ENCODE results near the gene FTH1.
"Not testable (repeated sequence)": the region's sequence is repeated elsewhere in the genome, so short reads cannot be mapped to it uniquely, and the experiment has no call there.

The FTH1 gene

DNA sequence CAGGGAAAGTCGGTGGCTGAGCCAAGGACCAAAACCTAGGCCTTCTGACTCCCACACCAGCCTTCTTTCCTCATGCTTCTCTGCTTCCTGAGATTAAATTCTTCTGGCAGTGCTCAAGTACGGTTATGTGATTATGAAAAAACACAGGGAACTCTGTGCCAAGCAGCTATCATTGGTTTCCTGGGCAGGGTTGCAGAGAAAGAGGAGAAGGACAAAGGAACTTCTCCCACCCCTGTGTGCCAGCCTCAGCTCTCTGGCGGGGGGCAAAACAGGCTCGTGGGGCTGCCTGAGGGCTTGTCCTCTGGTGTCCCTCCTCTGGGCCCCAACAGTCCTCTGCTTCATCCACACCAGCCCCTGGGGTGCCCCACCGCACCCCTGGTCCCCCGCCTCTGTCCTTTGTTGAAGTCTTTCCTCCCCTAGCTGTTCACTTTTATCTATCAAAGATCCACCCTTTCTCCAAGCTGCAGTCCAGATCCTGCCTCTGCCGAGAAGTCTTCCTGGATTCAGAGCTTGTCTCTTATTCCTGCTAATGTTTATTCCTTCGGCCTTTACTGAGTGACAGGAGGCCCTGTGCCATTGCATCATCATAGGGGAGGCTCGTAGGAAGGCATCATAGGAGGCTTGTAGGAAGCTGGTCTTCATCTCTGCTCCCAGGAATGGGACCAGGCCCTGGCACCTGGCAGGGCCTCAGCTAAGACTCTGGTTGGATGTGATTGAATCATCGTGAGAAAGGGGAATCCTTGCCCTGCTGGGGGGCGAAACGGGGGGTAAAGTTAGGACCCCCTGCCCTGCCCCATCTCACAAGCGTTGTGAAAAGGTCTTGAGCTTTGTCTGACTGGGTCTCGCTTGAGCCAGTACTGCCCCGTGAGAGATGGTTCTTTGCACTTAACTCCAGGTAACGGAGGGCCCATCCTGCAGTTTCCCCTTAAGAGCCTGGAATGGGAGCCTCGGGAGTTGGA lies 11.5 kb upstream of the FTH1 start:
- no peak for DNase-seq

DNA sequence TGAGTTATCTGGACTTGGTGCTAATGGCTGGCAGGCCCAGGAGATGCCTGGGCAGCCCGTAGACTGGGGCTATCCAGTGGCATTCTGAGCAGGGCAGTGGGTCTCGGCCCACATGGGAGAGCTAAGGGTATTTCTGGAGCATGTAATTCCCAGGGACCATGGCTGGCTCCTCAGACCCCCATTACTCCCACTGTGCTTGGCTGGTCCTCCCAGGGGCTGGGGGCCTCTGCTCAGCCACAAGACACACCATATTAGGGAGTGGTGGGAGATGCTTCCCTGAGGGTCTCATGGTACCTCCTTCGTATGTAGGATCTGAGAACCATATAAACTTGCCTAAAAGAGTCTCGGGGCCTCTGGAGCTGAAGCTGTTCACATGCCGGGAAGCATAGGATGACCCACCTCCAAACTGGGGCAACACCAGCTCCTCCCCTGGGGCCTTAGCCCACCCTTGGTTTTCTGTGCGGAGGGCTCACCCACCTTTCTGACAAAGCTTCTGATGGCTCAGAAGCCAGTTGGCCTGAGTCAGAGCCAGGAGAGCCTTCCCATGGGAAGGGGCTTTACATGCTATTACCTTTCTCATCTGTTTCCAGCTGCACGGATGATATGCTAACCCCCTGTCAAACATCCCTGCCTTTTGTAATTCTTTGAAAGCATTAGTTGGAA lies 9.5 kb upstream of the FTH1 start:
- DNase-seq, result no peak

DNA sequence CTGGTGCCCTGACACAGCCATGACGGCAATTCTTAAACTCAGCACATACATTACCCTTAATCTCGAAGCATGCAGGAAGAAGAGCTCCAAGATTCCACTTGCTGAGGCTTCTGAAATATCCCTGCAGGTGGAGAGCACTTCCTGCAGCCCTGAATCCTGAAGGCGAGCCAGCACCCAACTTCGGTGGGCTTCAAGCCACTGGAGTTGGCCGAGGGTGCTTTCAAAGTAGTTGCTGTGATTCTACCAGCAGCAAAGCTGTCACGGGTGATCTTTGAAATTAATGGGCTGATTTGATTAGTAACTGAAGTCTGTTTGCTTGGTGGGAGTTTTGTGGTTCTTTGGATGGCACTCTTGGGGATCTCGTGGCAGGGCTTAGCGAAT lies 9.0 kb upstream of the FTH1 start:
- DNase-seq, result no peak

DNA sequence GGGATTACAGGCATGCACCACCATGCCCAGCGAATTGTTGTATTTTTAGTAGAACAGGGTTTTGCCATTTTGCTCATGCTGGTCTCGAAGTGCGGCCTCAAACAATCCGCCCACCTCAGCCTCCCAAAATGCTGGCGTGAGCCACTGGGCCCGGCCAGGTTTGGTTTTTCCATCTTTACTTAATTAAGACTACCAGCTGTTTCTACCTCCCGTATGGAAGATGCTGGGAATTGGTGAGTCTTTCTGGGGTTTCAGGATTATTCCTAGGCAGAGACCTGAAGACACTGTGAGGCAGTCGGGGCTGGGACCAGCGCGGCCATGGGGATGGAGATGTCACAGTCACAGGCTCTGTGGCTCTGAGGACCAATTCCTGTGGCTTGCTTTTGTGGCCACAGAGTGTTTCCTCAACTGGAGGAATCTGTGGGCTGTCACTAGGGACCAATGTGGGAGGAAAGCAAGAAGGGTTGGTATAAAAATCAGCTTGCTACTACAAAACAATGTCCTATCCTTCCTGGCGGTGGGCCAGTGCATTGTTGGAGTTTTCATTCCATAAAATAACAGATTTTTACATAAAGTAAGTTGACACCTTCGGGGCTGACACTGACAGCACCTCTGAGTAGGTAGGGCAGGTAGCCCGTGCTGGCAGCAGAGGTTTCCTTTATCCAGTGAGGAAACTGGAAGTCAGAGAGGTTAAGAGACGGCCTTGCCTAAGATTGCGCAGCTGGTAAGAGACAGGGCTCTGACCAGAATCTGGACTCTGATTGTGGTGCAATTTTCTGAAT lies 8.4 kb upstream of the FTH1 start:
- no peak for DNase-seq

DNA sequence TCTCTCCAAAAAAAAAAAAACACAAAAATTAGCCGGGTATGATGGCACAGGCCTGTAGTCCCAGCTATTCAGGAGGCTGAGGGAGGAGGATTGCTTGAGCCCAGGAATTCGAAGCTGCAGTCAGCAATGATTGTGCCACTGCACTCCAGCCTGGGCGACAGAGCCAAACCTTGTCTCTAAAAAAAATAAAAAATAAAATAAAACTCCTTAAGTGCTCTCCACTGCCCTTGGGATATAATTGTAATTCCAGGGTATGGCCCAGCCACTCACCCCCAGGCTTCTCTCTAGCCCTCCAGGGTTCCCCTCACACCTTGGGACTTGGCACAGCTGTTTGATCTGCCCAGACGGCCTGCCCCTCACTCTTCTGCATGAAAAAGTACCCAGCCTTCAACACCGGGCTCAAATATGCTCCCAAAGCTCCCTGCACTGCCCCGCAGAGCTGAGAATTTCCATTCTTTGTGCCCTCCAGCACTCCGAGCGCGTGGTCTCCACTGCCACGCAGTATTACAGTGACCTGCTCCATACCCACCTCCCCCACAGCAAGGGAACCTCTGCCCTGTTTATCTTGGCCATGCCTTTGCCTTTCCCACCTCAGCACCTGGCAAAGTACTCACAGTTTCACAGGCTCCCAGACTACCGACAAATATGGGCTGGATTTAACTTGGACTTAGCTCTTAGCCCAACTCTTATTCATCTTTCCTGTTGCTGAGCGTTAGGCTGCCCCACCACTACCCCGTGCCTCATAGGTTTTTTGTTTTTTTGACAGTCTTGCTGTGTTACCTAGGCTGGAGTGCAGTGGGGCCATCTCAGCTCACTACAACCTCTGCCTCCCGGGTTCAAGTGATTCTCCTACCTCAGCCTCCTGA lies 7.6 kb upstream of the FTH1 start:
- DNase-seq, result no peak

DNA sequence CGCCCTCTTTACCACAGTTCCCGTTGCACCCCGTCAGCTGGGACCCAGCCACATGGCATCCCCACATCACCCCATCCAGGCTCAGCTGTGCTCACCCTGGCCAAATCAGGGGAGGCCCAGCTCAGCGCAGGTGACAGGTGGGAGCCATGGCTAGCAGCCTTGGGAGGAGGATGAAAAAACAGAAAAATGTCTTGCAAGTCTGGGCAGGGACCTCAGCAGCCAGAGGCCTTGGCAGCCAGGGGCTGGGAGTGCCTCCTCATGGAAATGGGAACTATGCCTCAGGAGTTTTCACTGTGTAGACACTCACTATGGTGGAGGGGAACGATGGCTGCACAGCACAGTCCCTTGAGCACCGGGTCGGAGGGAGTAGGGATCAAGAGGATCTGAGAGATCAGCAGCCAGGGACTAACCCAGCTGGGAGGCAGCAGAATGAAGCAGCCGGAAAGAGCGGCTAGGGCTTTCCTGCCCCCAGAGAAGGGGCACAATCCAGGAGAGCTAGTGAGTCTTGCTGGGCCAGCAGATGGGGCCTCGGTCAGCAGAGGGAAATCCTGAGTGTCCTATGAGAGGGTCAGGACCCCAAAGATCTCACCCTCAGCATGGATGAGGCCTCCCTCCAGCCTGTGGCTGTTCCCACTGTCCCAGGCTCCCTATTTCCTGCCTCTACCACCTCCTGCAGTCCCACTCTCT lies 6.2 kb upstream of the FTH1 start:
- no peak for DNase-seq

DNA sequence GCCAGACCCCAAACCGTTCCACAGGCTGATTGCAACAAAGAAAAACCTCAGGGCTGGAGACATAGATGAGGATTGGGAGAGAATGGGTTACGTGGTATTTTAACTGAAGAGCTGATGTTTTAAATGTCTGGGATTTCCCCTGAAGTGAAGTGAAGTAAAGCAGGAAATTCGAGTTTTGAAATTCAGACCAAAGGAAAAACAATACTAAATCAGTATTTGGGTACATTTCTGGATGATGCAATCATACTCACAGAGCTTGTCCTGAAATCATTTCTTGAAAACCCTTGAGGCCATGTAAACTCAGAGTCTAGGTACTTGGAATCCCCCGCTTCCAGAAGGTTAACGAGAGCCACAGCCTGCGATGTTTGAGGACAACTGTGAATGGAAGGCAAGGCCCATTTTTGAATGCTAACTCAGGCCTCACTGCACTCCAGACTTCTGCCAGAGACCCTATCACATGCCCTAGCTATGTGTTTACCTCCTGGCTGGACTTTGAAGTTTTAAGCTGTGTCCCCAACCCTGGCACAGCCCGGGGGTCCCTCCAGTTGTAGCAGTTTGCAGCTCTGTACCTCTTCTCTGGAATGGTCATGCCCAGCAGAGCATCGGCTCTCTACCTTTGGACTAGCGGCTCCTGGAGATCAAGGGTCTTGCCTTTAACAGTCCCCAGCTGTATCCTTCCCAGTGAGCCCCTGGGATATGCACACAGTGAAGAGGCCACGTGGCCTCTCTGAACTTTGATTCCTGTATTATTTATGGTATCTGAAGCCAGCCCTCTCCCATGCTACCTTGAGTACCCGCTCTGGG lies 5.4 kb upstream of the FTH1 start:
- no peak for DNase-seq

DNA sequence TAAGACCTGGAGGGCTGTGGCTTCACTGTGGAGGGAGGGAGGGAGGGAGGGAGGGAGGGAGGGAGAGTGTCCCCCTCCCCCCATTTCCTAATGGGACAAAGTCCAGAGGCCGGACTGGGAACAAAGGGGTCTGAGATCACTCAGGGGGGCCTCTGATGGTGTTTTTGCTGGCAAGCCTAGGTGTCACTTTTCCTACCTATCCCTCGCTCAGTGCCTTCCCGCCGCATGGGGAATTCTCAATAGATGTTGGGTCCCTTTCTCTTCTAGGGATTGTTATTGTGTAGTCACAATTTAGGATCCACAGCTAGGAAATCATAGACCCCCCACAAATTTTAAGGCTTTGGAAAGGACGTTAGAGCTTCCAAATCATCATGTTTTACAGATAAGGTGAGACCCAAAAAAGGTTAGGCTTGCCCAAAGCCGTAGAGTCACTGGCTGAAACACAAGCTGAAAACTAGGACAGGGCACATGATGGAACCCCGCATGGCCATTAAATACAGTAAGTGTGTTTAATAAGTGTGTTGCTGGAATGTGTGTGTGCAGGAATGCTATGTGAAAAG lies 4.8 kb upstream of the FTH1 start:
- DNase-seq, result no peak

DNA sequence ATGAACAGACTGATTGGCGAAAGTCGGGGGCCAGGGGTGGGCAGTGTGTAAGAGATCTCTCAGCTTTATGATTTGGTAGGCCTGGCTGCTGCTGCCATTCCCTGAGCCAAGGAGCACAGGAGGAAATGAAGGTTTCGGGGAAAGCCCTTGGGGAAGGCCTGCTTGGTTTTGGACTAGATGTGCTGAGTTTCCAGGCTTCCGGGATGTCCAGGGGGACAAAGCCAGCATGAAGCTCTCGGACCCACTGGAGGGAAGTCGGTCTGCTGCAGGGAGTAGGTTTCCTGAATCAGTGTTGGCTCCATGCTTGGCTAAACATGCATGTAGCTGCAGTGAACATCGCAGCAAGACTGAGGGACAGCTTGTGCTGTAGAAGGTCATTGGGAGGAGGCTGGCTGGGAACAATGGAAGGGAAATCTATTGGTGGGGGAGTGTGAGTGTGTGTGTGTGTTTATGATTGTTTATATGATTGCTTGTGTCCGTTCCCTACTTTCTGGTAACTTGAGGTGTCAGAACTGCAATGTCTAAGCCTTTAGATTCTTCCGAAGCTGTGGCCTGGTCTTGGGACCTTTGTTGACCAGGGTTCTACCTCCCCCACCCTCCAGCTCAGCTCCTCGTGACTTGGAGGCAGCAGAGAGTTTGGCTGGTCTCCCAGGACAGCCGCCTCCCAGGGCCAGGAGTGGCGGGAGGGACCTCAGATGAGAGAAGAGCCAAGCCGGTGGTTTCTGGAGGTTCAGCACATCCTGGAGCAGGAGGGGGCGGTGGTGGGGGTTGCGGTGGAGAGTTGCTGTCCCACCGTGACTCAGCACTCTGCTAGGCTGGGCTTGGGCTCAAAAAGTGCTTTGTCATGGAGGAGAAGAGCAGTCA lies 4.0 kb upstream of the FTH1 start:
- peak; percentile 32 for DNase-seq

DNA sequence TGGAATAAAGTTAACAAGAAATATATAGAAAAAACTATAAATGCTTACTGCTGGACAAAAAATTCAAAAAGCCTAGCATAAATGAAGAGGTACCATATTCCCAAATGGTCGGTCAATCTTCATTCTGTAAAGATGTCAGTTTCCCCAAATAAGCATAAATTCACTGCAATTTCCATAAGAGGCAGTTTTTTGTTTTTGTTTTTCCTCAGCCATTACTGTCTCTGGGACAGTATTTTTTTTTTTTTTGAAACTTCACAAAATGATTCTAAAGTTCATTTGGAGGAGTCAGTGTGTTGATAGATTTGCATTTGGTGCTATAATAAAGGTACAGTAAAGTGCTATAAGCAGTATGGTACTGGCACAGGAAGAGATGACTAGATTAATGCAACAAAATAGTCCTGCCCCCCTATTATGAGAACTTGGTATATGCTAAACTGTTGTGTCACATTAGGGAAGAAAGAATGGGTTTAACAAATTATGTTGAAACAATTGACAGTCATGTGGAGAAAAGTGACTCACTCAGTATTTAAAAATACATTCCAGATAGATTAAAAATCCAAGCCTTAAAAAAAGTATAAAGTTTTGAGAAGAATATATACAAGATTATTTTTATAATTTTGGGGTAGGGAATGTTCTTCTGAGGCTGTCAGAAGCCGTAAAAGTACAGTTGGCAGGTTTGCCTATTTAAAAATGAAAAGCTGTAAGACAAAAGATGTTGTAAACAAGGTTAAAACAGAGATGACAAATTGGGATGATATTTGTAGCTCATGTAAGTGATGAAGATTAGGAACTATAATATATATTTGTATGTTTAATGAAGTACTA lies 2.6 kb upstream of the FTH1 start:
- no peak for DNase-seq

DNA sequence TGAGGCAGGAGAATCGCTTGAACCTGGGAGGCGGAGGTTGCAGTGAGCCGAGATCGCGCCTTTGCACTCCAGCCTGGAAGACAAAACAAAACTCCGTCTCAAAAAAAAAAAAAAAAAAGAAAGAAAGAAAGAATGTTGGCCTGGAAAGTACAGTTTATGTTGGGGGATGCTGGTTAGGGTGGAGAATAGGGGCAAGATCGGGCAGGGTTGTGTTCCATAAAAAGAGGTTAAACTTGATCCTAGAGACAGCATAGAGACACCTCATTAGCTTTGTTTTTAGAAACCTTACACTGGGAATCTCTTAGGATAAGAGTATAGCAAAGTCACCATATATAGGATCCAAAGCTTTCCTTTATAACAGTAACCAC lies 1.9 kb upstream of the FTH1 start:
- DNase-seq, result no peak

DNA sequence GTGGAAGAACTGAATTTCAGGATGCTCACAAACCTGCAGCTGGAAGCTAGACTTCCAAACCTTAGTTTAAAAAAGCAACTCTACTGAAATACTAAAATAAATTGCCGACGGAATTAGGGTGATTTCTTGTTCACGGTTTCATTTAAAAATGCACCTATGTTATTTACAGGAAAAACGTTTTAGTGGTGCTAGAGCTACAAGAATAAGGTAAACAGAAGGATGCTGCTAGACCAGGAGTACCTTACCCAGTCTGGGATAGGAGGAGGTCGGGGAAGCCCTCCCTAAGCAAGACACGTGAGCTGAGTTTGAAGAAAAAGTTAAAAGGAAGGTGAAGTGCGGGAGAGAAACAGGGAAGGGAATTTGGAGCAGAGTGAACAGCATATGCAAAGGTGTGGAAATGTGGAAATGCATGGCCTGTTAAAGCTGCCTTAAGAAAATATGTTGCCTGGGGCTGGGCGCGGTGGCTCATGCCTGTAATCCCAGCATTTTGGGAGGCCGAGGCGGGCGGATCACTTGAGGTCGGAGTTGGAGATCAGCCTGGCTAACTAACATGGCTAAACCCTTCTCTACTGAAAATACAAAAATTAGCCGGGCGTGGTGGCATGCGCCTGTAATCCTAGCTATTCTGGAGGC lies 1.4 kb upstream of the FTH1 start:
- no peak for DNase-seq

DNA sequence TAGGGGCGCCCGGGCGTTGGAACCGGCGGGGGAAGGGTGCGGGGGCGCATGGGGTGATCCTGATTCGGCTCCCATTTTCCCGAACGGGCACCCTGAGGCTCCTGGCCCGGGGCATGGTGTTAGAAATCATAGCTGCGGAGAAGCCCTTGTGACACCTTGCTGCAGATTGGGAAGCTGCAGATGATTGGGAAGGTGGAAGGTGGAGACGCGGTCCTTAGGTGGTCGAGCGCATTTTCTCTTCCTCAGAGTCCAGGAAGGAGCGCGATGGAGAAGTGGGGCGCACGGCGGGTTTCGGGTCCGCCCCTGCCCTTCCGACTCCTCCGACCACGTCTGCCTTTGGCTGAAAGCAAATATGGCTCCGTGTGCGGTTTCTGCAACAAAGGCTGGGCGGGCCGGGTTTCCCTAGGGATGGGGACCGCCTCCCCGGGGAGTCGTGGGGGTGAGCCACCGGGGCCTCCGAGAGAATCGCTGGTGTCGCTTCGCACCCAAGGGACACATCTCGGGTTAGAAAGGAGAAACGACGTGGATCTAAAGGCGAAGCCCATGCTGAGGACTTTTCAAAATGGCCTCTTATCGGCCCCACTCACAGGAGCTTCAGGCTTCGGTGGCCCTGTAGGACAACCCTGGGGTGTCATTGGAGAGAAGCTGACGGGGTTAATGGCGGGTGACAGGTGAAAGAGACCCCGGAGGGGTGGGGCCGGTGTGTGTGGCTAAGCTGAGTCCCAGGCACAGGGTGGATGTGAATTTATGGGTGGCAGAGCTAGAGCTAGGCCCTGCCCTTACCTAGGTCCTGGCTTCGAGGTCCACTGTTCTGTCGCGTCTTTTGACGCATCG lies 707 bp upstream of the FTH1 start:
- DNase-seq, result peak; percentile 28

DNA sequence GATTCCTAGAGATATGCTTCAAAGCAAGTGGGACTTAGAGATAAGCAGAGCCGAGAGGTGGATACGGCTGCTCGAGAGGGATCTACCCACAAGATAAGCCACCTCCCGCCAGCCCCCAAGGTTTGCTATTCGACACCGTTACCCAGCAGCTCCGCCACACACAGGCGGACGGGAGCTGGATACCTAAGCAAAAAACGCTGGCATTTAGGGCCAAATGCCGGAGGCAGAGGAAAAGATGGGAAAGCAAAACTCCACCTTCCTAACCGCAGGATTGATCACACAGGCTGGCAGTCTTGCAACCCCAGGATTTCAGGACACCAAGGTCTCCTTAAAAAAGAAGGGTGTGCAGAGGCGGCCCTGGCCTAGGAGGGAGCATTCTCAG lies 709 bp downstream of the FTH1 start:
- peak; percentile 23 for DNase-seq

DNA sequence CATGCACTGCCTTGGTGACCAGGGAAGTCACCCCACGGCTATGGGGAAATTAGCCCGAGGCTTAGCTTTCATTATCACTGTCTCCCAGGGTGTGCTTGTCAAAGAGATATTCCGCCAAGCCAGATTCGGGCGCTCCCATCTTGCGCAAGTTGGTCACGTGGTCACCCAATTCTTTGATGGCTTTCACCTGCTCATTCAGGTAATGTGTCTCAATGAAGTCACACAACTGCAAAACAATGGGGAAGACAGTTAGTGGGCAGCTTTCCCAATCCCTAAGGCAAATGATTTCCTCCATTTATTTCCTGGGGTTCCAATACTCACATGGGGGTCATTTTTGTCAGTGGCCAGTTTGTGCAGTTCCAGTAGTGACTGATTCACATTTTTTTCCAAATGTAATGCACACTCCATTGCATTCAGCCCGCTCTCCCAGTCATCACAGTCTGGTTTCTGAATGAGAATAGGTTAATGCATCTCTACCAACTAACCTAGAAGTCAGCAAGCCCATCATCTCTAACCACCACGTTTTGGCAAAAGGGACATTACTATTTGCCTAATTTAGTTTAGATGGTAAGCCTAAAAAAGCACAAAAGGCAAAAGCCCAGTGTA lies 2.7 kb downstream of the FTH1 start:
- not testable (repeated sequence) for DNase-seq

DNA sequence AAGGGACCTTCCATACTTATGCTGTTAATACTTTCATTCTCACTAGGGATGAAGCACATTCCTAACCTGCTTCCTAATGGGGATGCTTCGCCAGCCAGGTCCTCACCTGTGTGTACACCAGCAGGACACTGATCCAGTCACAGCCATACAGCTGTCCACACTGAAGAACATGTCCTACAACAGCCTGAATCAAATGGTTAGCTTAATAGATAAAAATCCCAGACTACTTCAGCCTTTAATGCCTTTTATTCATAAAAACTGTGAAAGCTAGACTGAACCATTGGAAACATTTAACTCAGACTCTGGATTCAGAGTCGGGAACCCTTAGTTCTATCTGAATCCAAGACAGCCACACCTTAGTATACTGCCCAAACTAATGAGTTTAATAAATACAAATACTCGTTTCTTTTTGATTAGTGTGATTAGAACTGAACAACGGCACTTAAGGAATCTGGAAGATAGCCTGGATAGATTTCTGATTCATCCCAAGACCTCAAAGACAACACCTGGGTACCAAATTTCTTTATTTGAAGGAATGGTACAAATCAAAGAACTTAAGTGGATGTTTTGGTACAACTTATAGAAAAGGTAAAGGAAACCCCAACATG lies 3.3 kb downstream of the FTH1 start:
- no peak for DNase-seq
